NCI-H526 (cell line): ENCODE data around the gene SH3PXD2B.

Source experiments
- DNase-seq, 2 experiments: peaks; one replicate each; lab custom pipeline; 2025; lab: John Stamatoyannopoulos, UW

The SH3PXD2B gene

GRCh38 chr5:172436879-172437369, 17.4 kb downstream of the SH3PXD2B start:
- no peak for DNase-seq

DNA sequence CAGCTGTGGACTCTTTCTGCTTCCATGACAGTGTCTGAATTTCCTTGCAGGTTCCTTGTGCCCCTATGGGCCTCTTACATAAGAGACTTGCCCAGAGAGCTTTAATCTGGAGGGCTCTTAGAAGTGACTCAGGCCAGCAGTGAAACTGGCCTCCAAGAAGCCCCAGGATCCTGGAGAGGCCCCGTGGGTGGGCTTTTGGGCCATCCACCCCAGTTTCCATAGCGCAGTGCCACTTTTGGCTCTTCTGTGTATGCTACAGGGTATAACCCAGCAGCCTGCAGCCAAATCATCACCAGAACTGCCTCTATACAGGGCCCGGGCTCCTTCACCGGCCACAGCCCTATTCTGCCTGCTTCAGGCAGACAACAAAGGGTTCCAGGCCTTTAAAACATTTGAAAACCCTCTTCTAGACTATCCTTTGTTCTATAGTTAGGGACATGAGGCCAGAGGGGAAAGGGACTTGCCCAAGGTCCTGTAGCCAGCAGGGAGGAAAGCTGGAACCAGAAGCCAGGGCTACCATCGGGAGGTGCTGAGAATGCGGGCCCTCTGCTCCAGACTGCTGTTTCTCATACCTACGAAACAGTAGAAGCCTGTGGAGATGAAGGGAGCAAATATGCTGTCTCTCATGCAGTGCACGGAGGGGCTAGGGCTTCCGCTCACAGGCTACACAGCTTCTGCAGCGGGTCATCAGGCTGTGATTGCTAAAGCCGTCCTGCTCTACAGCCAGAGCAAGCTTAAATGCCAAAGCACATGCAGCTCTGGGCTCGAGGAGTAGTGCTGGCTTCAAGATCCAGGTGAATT, 18.0 kb downstream of the SH3PXD2B start:
- DNase-seq, result no peak

GRCh38 chr5:172435362-172436077, 18.8 kb downstream of the SH3PXD2B start:
- DNase-seq, result no peak

GRCh38 chr5:172434251-172434650, 20.1 kb downstream of the SH3PXD2B start:
- DNase-seq, result no peak

- DNase-seq, result no peak
Observed at GRCh38 chr5:172433513-172433912, 20.8 kb downstream of the SH3PXD2B start.

- no peak for DNase-seq
Observed at GRCh38 chr5:172433071-172433470, 21.3 kb downstream of the SH3PXD2B start.

DNA sequence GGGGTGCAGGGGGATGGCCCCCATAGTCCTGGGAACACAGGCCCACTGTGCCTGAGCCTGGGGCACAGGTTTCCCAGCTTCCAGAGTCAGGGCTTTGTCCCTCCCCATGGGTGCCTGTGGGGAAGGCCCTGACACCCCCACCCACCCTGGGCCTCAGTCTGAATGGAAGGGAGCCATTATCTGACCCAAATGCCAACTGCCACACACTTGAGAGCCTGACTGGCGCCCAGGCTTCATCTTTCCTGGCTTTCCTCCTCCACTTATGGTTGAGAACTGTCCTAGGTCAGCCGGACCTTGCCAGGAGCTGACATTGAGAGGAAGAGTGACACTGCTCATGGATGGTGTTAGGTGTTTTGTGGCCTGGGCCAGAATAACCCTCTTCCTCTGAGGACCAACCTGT, 24.0 kb downstream of the SH3PXD2B start:
- DNase-seq, result no peak

DNA sequence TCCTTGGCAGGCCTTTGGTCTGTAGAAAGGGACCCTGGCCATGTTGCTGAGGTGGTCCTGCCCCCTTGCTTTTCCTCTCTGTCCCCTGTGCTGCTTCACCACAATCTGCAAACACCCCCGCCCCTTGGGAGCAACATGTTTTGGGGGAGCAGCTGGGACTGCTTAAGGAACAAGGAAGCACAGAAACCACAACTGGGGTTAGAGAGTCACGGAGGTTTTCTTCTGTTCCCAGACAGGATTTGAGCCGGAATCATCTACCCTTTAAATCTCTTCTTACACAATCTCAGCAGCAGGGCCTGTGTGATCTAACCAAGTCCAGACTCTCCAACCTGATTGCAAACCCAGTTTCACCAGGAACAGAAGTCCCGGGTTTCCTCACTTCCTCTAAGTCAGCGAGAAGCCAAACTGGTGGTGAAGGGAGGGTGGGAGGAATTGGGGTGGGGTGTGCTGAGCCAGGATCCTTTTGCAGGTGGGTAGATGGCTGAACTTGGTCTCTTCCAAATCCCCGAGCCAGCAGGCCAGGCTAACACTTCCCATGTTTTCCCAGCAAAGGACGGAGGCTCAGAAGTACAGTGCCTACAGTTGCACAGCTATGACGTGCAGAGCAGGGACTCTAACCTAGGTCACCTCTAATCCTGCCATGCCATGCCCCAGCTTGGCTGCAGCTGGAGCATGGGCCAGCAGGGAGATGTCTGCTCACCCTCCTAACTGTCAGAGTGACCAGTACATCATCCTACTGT, 25.0 kb downstream of the SH3PXD2B start:
- DNase-seq, result no peak

DNA sequence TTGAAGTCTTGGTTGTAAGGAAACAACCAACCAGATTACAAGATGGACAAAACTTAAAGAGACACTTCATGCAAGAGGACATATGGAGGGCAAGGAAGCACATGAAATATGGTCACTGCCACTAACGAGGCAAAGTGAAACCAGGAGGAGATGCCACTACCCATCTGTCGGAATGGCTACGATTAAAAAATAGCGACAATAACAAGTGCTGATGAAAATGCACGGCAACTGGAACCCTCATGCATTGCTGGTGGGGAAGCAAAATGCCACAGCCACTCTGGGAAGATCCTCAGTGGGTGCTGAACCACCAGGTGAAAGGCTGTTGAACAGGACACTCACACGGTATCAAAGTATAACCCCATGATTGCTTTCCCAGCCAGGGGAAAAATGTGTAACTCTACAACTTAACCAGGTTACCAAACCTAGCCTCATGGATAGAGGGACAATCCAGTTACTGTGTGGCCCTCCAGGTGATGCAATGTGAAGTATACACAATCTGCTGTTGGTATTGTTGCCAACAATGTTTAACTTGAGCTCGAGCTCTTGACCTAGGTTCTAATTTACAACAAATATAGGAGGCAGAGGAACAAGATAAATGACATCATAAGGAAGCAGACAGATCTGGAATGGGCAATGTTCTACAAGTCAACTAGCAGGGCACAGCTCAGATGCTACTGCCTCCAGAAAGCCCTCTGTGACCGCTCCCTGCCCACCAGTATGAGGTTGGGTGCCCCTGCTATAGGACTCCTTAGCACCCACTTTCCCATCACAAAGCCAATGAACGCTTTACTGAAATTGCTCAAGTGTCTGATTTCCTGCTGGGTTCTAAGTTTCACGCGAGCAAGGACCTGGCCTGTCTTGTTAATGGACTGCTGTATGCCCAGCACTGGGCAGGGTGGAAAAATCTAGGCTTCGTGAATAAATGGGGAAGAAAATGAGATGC, 25.8 kb downstream of the SH3PXD2B start:
- no peak for DNase-seq

DNA sequence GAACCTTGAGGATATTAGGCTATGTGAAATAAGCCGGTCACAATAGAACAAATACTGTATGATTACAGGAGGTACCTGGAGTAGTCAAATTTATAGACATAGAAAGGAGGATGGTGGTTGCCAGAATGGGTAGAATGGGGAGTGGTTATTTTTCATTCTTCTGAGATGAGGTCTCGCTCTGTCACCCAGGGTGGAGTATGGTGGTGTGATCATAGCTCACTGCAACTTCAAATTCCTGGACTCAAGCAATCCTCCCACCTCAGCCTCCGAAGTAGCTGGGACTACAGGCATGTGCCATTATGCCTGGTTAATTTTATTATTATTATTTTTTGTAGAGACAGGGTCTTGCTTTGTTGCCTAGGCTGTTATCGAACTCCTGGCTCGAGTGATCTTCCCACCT, 27.1 kb downstream of the SH3PXD2B start:
- DNase-seq, result no peak

- DNase-seq, result no peak
Observed at GRCh38 chr5:172426086-172426485, 28.2 kb downstream of the SH3PXD2B start.

DNA sequence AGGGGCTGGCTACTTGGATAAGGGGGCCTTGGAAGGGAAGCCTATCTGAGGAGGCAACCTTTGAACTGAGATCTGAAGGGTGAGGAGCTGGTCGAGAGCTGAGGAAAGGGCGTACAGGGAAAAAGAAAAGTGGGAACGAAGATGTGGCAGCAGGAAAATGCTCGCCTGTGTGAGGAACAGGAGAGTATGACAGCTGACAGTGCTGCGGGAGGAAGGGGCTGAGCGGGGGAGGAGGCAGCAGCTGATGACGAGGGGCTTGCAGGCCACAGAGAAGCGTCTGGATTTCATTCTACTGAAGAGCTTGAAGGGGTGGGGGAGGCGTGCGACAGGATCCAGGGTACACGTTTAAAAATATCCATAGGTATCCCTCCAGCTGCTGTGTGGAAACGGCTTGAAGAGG, 28.9 kb downstream of the SH3PXD2B start:
- no peak for DNase-seq

DNA sequence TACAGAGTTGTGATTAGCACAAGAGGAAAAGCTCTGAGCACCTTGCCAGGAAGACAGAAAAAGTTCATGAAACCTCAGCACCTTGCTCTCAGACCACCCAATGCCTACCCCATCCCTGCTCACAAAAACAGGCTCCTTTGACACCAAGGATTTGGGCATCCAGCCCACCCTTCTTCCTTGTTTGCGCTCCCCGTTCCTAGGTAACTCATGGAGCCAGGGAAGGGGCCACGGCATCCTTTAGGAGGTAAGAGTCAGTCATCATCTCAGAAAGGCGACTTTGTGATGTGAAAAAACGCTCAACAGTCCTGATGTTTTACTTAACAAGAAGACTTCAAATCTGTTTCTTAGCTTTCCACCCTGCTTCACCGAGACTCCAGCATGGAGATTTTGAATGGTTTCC, 29.5 kb downstream of the SH3PXD2B start:
- no peak for DNase-seq

GRCh38 chr5:172424111-172424490, 30.2 kb downstream of the SH3PXD2B start:
- DNase-seq, result no peak

DNA sequence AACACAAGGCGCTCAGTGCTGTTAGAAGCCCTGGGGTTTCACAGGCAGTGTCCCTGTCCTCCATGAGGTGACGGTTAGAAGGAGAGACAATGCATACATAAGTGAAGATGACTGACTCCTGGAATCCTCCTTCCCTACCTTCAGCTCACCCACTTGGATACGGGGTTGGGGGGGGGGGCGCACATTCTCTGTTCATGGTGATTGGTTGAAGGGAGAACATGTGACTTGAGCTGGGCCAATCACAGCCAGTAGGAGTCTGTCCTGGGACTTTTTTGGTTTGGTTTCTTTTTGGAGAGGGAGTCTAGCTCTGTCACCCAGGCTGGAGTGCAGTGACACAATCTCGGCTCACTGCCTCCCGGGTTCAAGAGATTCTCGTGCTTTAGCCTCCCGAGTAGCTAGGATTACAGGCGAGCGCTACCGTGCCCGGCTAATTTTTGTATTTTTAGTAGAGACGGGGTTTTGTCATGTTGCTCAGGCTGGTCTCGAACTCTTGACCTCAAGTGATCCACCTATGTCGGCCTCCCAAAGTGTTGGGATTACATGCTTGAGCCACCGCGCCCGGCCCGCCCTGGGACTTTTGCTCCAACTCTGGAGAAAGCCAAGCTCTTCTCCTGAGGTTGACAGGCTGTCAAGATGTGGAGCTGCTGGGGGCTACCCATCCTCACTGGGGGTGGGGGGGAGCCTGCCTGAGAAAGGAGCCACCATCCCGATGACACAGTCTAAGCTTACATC, 30.8 kb downstream of the SH3PXD2B start:
- DNase-seq, result no peak

- no peak for DNase-seq
Observed at GRCh38 chr5:172422255-172422654, 32.1 kb downstream of the SH3PXD2B start.

DNA sequence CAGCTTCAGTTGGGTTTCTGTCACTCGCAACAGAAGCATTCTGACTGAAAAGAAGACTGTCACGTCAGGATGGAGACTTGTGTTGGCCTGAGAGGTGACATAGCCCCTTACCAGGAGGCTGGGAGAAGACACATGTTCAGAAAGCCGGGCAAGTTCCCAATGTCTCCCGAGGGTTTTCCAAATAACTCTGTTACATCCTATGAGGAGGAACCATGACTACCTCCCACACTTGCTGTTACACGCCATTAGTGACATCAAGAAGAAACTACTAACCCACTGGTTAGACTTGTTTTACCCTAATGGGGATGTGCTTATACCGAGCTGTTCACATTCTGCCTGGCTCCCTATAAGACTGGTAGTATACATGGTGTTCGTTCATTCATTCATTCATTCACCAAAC, 33.3 kb downstream of the SH3PXD2B start:
- no peak for DNase-seq

GRCh38 chr5:172420235-172420939, 33.9 kb downstream of the SH3PXD2B start:
- peak; percentile 1 to 5 for DNase-seq

GRCh38 chr5:172418862-172419814, 35.2 kb downstream of the SH3PXD2B start:
- peak; percentile 54 to 81 for DNase-seq
